Measurements from ENCODE around the gene CDC42BPB.

DNA sequence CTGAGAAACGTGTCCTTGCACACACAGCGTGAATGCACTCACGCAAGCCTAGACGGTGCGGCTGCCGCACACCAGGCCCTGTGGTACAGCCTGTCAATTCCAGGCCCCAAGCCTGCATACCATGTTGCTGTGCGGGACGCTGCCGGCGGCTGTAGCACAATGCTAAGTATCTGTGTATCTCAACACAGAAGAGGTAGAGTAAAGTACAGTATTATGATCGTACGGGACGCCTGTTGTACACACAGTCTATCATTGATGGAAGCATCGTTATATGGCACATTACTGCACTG is 89.9 kb downstream of the CDC42BPB start:
- TF ChIP-seq, protein P1, sequence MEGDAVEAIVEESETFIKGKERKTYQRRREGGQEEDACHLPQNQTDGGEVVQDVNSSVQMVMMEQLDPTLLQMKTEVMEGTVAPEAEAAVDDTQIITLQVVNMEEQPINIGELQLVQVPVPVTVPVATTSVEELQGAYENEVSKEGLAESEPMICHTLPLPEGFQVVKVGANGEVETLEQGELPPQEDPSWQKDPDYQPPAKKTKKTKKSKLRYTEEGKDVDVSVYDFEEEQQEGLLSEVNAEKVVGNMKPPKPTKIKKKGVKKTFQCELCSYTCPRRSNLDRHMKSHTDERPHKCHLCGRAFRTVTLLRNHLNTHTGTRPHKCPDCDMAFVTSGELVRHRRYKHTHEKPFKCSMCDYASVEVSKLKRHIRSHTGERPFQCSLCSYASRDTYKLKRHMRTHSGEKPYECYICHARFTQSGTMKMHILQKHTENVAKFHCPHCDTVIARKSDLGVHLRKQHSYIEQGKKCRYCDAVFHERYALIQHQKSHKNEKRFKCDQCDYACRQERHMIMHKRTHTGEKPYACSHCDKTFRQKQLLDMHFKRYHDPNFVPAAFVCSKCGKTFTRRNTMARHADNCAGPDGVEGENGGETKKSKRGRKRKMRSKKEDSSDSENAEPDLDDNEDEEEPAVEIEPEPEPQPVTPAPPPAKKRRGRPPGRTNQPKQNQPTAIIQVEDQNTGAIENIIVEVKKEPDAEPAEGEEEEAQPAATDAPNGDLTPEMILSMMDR (conservative IDR thresholded peaks at IDR 0.05 in 1 of 2, IDR thresholded peaks at IDR 0.05 in 1 of 2; ENCODE audit: low read depth in 1 of 2, low read length in 2 of 2), result no peak
- TF ChIP-seq EZH2 (IDR thresholded peaks at IDR 0.05; ENCODE audit: low read length, missing control alignments), result no peak

All from fibroblast of lung (primary cell).